ENCODE results near the gene SOX2.
A peak's percentile ranks its signal among the peaks of the same experiment; 100 is the strongest.

Gene SOX2

DNA sequence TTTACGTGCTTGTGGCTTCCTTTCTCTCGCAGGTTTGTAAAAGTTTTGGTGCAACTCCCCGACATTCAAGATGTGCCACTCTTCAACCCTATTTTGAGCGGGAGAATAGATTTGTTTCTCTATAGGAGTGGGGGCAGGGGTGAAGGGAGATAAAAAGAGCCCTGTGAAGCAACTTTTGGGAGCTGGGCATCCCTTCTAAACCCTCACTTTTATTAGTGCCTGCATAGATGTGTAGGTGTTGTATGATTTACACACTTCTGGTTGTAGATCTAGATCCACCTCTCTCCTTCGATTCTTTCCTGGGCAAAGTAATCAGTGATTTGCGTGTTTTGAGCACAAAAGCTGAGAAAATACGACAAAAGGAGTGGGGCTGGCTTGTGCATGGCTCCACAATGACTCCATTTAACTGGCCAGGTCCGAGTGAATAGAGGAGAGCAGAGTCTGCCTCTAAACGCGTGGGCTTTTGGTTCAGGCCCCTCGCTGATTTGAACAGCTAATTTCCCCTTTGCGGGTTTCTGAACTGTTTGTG lies 17.7 kb downstream of the SOX2 start:
- Histone ChIP-seq H4K8ac (ENCODE audit: low read depth, low read length) (no peak overlapping the region), H3K79me1 (ENCODE audit: low read depth, low read length) (no peaks in the 10 kb centered on the region), H2BK12ac (ENCODE audit: low read length) (no peak overlapping the region), H3K4ac (ENCODE audit: low read length) (no peak overlapping the region), H3K4me1 (ENCODE audit: control insufficient read depth in 2 of 2, insufficient read depth in 1 of 2, low read depth in 1 of 2, low read length in 2 of 2) (peaks cover 28 to 64% of the 10 kb centered on the region in 2 donors), H3K9me3 (replicated peaks in 1 of 2; ENCODE audit: control insufficient read depth in 2 of 2, insufficient read depth in 1 of 2, low read depth in 1 of 2, low read length in 2 of 2) (no peaks in the 10 kb centered on the region), H3K14ac (ENCODE audit: low read length) (no peak overlapping the region), H3K23ac (ENCODE audit: low read depth, low read length, poor library complexity) (no peak overlapping the region), H2AK5ac (ENCODE audit: low read depth, low read length) (no peak overlapping the region), H4K91ac (ENCODE audit: low read depth, low read length, poor library complexity) (no peak overlapping the region), H3K36me3 (replicated peaks in 1 of 2; ENCODE audit: control insufficient read depth in 2 of 2, insufficient read depth in 2 of 2, low read length in 2 of 2) (peaks cover 0 to 20% of the 10 kb centered on the region in 2 donors), H3K9ac (ENCODE audit: low read depth, low read length, poor library complexity) (no peak overlapping the region), H2BK5ac (ENCODE audit: low read length) (peak overlapping the region; percentile 32), H3K4me2 (ENCODE audit: insufficient read depth, low read length, poor library complexity, severe bottlenecking) (peak overlapping the region; percentile 51), H2BK15ac (ENCODE audit: low read length) (no peak overlapping the region), H2AFZ (ENCODE audit: low read length) (no peak overlapping the region), H2BK120ac (ENCODE audit: low read depth, low read length) (no peak overlapping the region), H3K18ac (ENCODE audit: low read length) (no peak overlapping the region), H3K27me3 (ENCODE audit: control insufficient read depth in 3 of 3, insufficient read depth in 3 of 3, low read depth in 1 of 3, low read length in 3 of 3) (no peaks in the 10 kb centered on the region), H3K4me3 (ENCODE audit: low read length in 2 of 2) (peak overlapping the region in 1 of 2 donors; percentile 49), H3K27ac (replicated peaks; ENCODE audit: low read length) (peak overlapping the region; percentile 98)
- no CpG with 5 or more reads among the region's 12 CpGs for whole genome bisulfite sequencing, 2 donors (ENCODE audit: extremely low coverage in 2 of 2, insufficient read length in 2 of 2, insufficient replicate concordance in 1 of 2)
- DNase-seq (ENCODE audit: low spot score), result no peak

DNA sequence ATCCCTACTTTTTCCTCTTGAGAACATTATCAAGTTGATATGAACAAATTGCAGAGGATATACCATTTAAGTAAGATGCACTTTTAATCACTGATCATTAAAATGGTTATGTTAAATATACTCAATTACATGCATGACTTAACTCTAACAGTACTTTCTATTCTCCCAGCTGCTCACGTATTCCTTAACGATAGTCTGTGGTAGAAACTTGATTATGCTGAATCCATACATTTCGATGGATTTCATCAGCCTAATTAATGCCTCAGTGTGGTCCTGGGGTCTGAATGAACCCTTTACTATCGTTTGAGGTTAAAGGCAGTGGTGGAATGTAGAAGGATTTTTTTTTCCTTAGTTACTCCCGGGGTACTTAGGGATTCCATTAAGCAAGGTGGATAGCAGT lies 18.6 kb downstream of the SOX2 start:
- H4K8ac ChIP-seq (ENCODE audit: low read depth, low read length), result no peak overlapping the region
- H2AFZ ChIP-seq (ENCODE audit: low read length), result no peak overlapping the region
- H3K27ac ChIP-seq (replicated peaks; ENCODE audit: low read length), result peak overlapping the region; percentile 98
- H3K79me1 ChIP-seq (ENCODE audit: low read depth, low read length), result no peaks in the 10 kb centered on the region
- no peak overlapping the region for H3K18ac ChIP-seq (ENCODE audit: low read length)
- H3K27me3 ChIP-seq (ENCODE audit: control insufficient read depth in 3 of 3, insufficient read depth in 3 of 3, low read depth in 1 of 3, low read length in 3 of 3), result no peaks in the 10 kb centered on the region
- H3K4me2 ChIP-seq (ENCODE audit: insufficient read depth, low read length, poor library complexity, severe bottlenecking), result peak overlapping the region; percentile 31
- no peak overlapping the region for H3K23ac ChIP-seq (ENCODE audit: low read depth, low read length, poor library complexity)
- H3K9me3 ChIP-seq (replicated peaks in 1 of 2; ENCODE audit: control insufficient read depth in 2 of 2, insufficient read depth in 1 of 2, low read depth in 1 of 2, low read length in 2 of 2), result no peaks in the 10 kb centered on the region
- H3K4me1 ChIP-seq (ENCODE audit: control insufficient read depth in 2 of 2, insufficient read depth in 1 of 2, low read depth in 1 of 2, low read length in 2 of 2), result peaks cover 30 to 68% of the 10 kb centered on the region in 2 donors
- H2BK12ac ChIP-seq (ENCODE audit: low read length), result no peak overlapping the region
- DNase-seq (ENCODE audit: low spot score), result no peak
- no peak overlapping the region for H2BK5ac ChIP-seq (ENCODE audit: low read length)
- no peak overlapping the region for H2AK5ac ChIP-seq (ENCODE audit: low read depth, low read length)
- no CpG with 5 or more reads among the region's 5 CpGs for whole genome bisulfite sequencing, 2 donors (ENCODE audit: extremely low coverage in 2 of 2, insufficient read length in 2 of 2, insufficient replicate concordance in 1 of 2)
- no peak overlapping the region for H4K91ac ChIP-seq (ENCODE audit: low read depth, low read length, poor library complexity)
- H3K36me3 ChIP-seq (replicated peaks in 1 of 2; ENCODE audit: control insufficient read depth in 2 of 2, insufficient read depth in 2 of 2, low read length in 2 of 2), result peaks cover 0 to 18% of the 10 kb centered on the region in 2 donors
- no peak overlapping the region for H3K4me3 ChIP-seq (ENCODE audit: low read length in 2 of 2)
- no peak overlapping the region for H3K9ac ChIP-seq (ENCODE audit: low read depth, low read length, poor library complexity)
- H3K14ac ChIP-seq (ENCODE audit: low read length), result no peak overlapping the region
- H2BK120ac ChIP-seq (ENCODE audit: low read depth, low read length), result no peak overlapping the region
- H2BK15ac ChIP-seq (ENCODE audit: low read length), result no peak overlapping the region
- H3K4ac ChIP-seq (ENCODE audit: low read length), result no peak overlapping the region

DNA sequence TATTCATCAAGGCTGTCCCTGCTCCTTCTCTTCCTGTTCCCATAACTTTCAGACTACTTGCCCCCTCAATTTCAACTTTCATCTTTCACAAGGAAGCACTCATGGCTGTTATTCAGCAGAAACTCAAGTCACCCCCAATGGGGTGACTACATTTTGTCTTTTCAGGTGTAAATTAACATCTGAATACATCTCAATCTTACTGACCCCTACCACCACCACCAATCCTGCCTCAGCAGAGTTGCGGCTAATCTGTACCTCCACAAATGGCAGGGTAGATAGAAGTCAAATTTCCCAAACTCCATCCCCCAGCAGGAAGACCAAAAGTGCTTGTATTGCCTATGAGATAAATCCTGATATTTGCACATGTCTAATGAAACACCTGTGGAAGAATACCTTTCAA lies 19.2 kb downstream of the SOX2 start:
- Histone ChIP-seq H2BK12ac (ENCODE audit: low read length) (no peak overlapping the region), H3K79me1 (ENCODE audit: low read depth, low read length) (no peaks in the 10 kb centered on the region), H2AK5ac (ENCODE audit: low read depth, low read length) (no peak overlapping the region), H2AFZ (ENCODE audit: low read length) (no peak overlapping the region), H3K27me3 (ENCODE audit: control insufficient read depth in 3 of 3, insufficient read depth in 3 of 3, low read depth in 1 of 3, low read length in 3 of 3) (no peaks in the 10 kb centered on the region), H3K4me3 (ENCODE audit: low read length in 2 of 2) (no peak overlapping the region), H3K4ac (ENCODE audit: low read length) (no peak overlapping the region), H3K36me3 (replicated peaks in 1 of 2; ENCODE audit: control insufficient read depth in 2 of 2, insufficient read depth in 2 of 2, low read length in 2 of 2) (peaks cover 0 to 21% of the 10 kb centered on the region in 2 donors), H2BK120ac (ENCODE audit: low read depth, low read length) (no peak overlapping the region), H2BK5ac (ENCODE audit: low read length) (no peak overlapping the region), H3K14ac (ENCODE audit: low read length) (no peak overlapping the region), H3K18ac (ENCODE audit: low read length) (no peak overlapping the region), H4K91ac (ENCODE audit: low read depth, low read length, poor library complexity) (no peak overlapping the region), H3K27ac (replicated peaks; ENCODE audit: low read length) (peak overlapping the region; percentile 98), H2BK15ac (ENCODE audit: low read length) (no peak overlapping the region), H3K4me1 (ENCODE audit: control insufficient read depth in 2 of 2, insufficient read depth in 1 of 2, low read depth in 1 of 2, low read length in 2 of 2) (peaks cover 30 to 72% of the 10 kb centered on the region in 2 donors), H3K4me2 (ENCODE audit: insufficient read depth, low read length, poor library complexity, severe bottlenecking) (no peak overlapping the region), H3K23ac (ENCODE audit: low read depth, low read length, poor library complexity) (no peak overlapping the region), H3K9ac (ENCODE audit: low read depth, low read length, poor library complexity) (no peak overlapping the region), H4K8ac (ENCODE audit: low read depth, low read length) (no peak overlapping the region), H3K9me3 (replicated peaks in 1 of 2; ENCODE audit: control insufficient read depth in 2 of 2, insufficient read depth in 1 of 2, low read depth in 1 of 2, low read length in 2 of 2) (no peaks in the 10 kb centered on the region)
- no CpG with 5 or more reads among the region's 1 CpG for WGBS, 2 donors (ENCODE audit: extremely low coverage in 2 of 2, insufficient read length in 2 of 2, insufficient replicate concordance in 1 of 2)
- DNase-seq (ENCODE audit: low spot score), result no peak

DNA sequence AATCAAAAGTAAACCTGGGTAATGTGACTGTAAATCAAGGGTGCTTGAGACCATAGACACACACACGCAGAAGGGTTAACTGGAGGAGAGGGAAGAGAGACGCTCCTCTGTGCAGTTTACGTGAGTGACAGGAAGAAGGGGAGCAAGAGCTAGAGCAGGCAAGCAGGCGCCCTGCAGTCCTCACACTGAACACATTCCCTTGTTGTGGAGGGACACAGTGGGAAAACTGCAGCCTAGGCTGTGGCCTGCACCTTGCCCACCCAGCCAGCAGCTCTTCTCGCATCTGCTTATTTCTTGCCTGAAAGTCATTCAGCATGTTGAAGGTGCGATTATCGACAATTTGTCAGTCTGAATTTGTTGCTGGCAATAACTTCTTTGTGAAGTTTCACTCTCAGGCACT lies 24.2 kb downstream of the SOX2 start:
- H3K9ac ChIP-seq (ENCODE audit: low read depth, low read length, poor library complexity), result no peak overlapping the region
- no peak overlapping the region for H2BK12ac ChIP-seq (ENCODE audit: low read length)
- no peak overlapping the region for H2AK5ac ChIP-seq (ENCODE audit: low read depth, low read length)
- WGBS, 2 donors (ENCODE audit: extremely low coverage in 2 of 2, insufficient read length in 2 of 2, insufficient replicate concordance in 1 of 2), result no CpG with 5 or more reads among the region's 7 CpGs
- no peak overlapping the region for H4K91ac ChIP-seq (ENCODE audit: low read depth, low read length, poor library complexity)
- peaks cover 0 to 50% of the 10 kb centered on the region in 2 donors for H3K36me3 ChIP-seq (replicated peaks in 1 of 2; ENCODE audit: control insufficient read depth in 2 of 2, insufficient read depth in 2 of 2, low read length in 2 of 2)
- no peak overlapping the region for H2BK15ac ChIP-seq (ENCODE audit: low read length)
- no peak overlapping the region for H3K23ac ChIP-seq (ENCODE audit: low read depth, low read length, poor library complexity)
- DNase-seq (ENCODE audit: low spot score), result no peak
- no peak overlapping the region for H4K8ac ChIP-seq (ENCODE audit: low read depth, low read length)
- no peak overlapping the region for H3K4me2 ChIP-seq (ENCODE audit: insufficient read depth, low read length, poor library complexity, severe bottlenecking)
- no peak overlapping the region for H3K18ac ChIP-seq (ENCODE audit: low read length)
- H3K27ac ChIP-seq (replicated peaks; ENCODE audit: low read length), result no peak overlapping the region
- H3K9me3 ChIP-seq (replicated peaks in 1 of 2; ENCODE audit: control insufficient read depth in 2 of 2, insufficient read depth in 1 of 2, low read depth in 1 of 2, low read length in 2 of 2), result no peaks in the 10 kb centered on the region
- no peak overlapping the region for H3K4me3 ChIP-seq (ENCODE audit: low read length in 2 of 2)
- H3K4ac ChIP-seq (ENCODE audit: low read length), result no peak overlapping the region
- H2AFZ ChIP-seq (ENCODE audit: low read length), result no peak overlapping the region
- H3K27me3 ChIP-seq (ENCODE audit: control insufficient read depth in 3 of 3, insufficient read depth in 3 of 3, low read depth in 1 of 3, low read length in 3 of 3), result no peaks in the 10 kb centered on the region
- no peak overlapping the region for H2BK120ac ChIP-seq (ENCODE audit: low read depth, low read length)
- H3K4me1 ChIP-seq (ENCODE audit: control insufficient read depth in 2 of 2, insufficient read depth in 1 of 2, low read depth in 1 of 2, low read length in 2 of 2), result peaks cover 19 to 54% of the 10 kb centered on the region in 2 donors
- H3K14ac ChIP-seq (ENCODE audit: low read length), result no peak overlapping the region
- H2BK5ac ChIP-seq (ENCODE audit: low read length), result no peak overlapping the region
- H3K79me1 ChIP-seq (ENCODE audit: low read depth, low read length), result no peaks in the 10 kb centered on the region

All from neuronal stem cell (in vitro differentiated cells).